Left forelimb (tissue), 1 donor: ENCODE measurements around the gene TMEM163.

Experiments
- DNase-seq: peaks from one replicate; pipeline ENCODE4 v3.0.0-alpha.2; 2018; ENCODE audit warnings: low spot score

TMEM163 gene

DNA sequence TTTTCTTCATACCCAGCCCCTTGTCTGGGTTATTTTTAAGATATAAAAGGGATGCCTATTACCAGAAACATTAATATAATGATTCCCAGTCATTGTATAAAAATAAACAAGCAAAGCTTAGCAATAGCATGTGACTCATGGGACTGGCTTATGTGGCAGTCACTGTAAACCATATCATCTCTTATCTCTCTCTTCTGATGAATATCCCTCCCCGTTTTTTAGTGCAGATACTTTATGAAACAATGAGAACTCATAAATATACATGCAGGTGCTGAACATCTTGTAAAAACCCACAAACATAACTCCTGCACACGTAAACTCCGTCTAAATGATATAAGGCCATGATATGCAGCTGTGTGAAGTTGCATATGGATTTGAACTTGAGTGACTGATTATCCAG lies 310.0 kb downstream of the TMEM163 start:
- no peak for DNase-seq

DNA sequence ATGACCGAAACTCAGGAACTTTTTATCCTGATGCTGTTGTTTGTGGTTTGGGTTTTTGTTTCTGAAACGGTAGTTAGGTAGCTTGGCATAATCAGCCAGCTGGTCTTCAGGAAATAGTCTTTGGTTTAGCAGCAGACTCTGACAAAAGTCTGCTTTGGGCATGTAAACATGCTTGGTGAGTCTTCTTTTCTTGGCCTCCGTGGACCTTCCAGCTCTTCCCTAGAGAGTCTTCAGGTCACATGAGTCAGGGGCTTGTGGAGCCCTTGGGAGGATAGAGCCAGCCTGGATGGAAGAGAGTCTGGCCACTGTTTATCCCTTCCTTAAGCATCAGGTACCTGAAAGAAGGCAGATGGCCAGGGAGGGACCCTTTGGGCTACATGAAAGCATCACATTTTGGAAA lies 310.4 kb downstream of the TMEM163 start:
- no peak for DNase-seq

DNA sequence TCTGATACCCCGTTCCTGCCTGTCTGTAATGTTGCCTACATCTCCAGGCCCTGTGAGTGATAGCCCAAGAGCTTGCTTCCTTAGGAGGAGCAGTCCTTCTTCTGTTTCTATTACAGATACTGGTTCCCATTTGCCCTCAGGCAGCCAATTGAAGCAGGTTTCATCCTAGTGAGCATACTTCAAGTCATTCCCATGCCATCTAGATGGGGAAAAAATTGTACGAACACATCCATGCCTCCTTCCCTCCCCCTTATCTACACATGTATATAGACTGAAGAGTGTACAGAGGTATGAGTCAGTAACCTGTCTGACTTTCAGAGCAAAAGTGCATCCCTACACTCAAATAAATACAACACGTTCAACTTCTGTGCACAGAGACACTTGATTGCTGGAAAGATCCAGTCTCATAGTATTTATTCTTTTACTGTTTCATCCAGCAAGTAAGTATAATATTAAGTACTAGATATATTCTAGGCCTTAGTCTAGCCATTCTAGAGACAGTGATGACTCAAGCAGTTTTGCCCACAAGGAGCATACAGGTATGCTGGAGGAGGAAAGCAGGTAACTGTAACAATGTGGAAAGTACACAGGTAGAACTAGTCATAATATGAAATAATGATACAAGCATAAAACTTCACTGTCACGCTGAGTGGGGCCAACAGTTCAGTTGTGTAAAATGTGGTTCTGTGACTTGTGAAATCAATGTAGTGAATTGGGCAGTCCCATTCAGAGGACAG lies 311.5 kb downstream of the TMEM163 start:
- no peak for DNase-seq

DNA sequence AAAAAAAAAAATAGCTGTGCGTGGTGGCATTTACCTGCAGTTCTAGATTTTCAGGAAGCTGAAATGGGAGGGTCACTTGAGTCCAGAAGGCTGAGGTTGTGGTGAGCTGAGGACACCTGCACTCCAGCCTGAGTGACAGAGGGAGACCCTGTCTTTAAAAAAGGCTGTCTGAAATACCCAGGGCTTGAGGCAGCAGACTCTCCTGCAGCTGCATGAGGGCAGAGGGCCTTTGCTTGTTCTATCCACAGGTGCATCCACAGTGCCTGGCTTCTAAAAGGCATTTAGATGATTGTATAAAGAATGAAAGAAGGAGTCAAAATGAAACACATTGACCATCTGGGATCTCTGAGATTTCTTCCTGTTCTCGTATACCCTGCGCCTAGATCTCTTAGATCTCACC lies 312.1 kb downstream of the TMEM163 start:
- DNase-seq: no peak

DNA sequence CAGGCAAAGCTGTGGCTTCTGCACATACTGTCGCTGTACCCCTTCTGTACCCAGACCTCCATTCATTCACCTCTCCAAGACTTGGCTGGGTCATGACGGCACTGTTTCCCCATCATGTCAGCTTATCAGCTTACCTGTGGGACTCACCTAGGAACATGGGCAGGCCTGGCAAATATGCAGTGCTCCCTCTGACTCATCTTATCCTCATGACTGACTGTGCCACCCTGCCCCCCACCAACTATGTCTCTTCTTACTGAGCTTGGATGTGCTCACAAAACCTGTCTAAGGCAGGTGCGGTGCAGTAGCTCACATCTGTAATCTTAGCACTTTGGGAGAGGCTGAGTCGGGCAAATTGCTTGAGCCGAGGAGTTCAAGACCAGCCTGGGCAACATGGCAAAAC lies 312.5 kb downstream of the TMEM163 start:
- no peak for DNase-seq
